NCI-H2196 (cell line): ENCODE measurements around the gene ACAD9.

ENCODE experiments used
- DNase-seq: peaks from one replicate; lab custom pipeline; 2025; ENCODE audit not compliant: unreplicated experiment; lab: John Stamatoyannopoulos, UW

The ACAD9 gene

GRCh38 chr3:128933213-128933921 lies 53.9 kb downstream of the ACAD9 start:
- no peak for DNase-seq

GRCh38 chr3:128933922-128934253 lies 54.5 kb downstream of the ACAD9 start:
- DNase-seq = no peak

DNA sequence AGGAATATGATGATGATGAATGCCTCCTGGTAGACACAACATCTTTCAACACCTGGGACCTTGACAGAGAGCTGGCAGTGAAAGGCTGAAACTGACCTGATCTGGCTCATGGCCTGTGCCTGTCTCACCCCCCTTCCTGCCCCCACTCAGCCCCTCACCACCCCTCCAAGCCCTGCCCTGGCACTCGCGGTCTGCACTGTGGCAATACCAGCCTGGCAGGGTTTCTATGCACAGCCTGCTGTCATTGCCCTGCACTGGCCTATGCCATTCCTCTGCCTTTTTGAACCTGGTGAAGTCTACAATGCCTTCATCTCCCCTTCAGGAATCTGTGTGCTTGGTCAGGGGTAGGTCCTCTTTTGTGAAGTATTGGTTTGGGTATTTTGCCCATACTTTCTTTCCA lies 56.5 kb downstream of the ACAD9 start:
- no peak for DNase-seq

- no peak for DNase-seq
These were observed 56.9 kb downstream of the ACAD9 start for GRCh38 chr3:128936341-128936740.

DNA sequence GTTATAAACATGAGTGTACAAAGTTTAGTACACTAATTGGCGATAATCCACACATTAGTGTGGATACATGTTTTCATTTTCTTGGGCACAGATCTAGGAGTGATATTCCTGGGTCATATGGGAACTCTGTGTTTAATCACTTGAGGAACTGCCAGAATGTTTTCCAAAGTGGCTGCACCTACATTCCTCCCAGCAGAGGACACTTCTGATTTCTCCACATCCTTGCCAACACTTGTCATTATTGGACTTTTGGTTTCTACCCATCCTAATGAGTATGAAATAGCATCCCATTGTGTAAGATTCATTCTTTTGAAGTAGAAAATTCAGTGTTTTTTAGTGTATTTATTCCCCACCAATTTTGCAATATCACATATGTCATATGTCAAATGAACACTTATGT lies 60.8 kb downstream of the ACAD9 start:
- no peak for DNase-seq

DNA sequence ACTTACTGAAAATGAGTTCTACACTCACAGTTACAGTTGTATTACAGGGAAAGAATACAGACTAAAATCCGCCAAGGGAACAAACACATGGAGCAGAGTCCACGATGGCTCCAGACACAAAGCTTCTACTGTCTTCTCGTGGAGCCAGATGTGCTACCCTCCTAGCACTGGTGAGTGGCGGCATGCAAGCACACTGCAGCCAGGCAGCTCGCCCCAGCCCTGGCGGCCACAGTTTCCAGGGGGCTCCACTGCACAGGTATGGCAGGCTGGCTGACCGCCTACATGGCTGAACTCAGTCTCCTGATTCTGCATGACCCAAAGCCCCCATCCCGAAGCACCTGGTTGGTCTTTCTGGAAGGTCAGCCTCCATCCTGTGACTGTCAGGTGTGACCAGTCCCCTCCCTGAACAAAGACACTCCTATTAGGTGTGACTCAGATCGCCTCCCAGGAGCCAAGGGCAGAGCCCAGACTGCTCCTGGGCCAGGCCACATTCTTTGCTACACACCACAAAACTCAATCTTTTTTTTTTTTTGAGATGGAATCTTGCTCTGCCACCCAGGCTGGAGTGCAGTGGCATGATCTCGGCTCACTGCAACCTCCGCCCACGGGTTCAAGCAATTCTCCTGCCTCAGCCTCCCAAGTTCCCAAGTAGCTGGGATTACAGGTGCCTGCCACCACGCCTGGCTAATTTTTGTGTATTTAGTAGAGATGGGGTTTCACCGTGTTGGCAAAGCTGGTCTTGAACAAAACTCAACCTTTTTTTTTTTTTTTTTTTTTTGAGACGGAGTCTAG lies 62.9 kb downstream of the ACAD9 start:
- DNase-seq = no peak

GRCh38 chr3:128945041-128945877 lies 65.8 kb downstream of the ACAD9 start:
- DNase-seq = no peak

DNA sequence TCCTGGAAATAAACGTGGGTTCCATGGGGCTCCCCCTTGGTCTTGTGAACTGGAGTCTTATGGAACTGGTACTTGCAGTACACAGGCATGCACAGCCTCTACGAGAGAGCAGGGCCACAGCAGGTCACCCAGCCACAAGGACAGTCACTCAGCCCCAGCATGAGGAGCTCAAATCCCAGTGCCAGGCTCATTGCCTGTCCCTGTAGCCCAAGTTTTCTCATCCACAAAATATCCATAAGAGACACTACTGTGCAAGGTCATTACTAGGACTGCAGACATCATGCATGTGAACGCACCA lies 66.4 kb downstream of the ACAD9 start:
- no peak for DNase-seq

GRCh38 chr3:128946411-128946810 lies 67.0 kb downstream of the ACAD9 start:
- no peak for DNase-seq

- no peak for DNase-seq
These were observed 69.7 kb downstream of the ACAD9 start for GRCh38 chr3:128949158-128949557.

GRCh38 chr3:128950223-128950938 lies 71.0 kb downstream of the ACAD9 start:
- DNase-seq = no peak

DNA sequence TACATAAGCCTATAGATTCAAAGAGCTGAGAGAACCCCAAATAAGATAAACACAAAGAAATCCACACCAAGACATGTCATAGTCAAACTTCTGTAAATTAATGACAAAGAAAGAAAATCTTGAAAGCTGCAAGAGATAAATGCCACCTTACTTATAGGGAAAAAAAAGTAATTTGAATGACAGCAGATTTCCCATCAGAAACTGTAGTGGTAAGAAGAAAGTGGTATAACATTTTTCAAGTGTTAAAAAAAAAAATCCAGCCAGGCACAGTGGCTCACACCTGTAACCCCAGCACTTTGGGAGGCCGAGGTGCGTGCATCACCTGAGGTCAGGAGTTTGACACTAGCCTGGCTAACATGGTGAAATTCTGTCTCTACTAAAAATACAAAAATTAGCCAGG lies 77.0 kb downstream of the ACAD9 start:
- no peak for DNase-seq
